ENCODE data around the gene BMI1. TPM values are rescaled to one million over a fixed set of nuclear protein-coding genes. Genes with fewer than 3 reads are reported as not detected.
A peak's percentile ranks its signal among the peaks of the same experiment; 100 is the strongest.

The BMI1 gene
- total and polyA plus RNA-seq, 4 donors: 13.2 to 28.7 (median 19.5) TPM

DNA sequence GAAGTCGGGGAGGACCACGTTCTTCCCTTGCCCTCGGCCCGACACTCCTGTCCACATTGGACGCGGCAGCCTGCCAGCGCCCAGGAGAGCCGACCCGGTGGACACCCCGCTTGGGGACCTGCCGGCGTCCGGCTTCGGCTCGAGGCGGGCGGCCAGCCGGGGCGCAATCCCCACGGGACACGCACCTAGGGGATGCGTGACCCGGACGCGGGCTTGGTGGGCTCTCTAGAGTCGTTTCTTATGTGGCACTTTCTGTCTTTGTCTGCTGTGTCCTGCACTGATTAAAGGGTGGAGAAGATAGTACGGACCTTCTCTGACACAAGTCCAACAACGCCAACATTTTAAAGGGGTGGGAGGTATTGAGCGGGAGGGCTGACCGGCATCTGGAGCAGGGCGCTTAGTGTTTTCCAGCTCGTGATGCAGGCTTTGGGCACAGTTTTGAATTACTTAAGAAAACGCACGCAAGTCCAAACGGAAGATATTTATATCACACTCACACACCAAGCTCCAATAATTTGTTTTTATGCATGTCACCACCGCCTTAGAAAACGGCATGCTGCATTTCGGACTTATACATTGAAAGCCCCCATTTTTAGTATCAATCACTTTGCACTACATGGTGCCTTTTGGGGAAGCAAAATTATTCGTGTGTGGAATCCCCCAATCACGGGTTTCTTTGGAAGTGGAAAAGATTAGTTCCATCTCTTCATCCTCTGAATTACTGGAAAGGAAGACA lies 20.5 kb downstream of the BMI1 start:
- WGBS: 3% methylated on average over 40 of the region's 40 CpGs
- TF ChIP-seq RXRA (IDR thresholded peaks at IDR 0.05) (no peak), TAF1 (conservative IDR thresholded peaks at IDR 0.05) (no peak), JUND (IDR thresholded peaks at IDR 0.05) (no peak), GABPA (IDR thresholded peaks at IDR 0.05 in 1 of 2, conservative IDR thresholded peaks at IDR 0.05 in 1 of 2) (no peak), YY1 (IDR thresholded peaks at IDR 0.05) (no peak), SP1 (IDR thresholded peaks at IDR 0.05) (no peak), HNF4A (conservative IDR thresholded peaks at IDR 0.05) (no peak), RAD21 (IDR thresholded peaks at IDR 0.05) (no peak), FOXA2 (IDR thresholded peaks at IDR 0.05) (no peak), HNF4G (IDR thresholded peaks at IDR 0.05) (no peak), FOXA1 (IDR thresholded peaks at IDR 0.05) (no peak), EGR1 (IDR thresholded peaks at IDR 0.05; ENCODE audit: low read depth in 2 of 2) (no peak)
- TF ChIP-seq, protein P1, sequence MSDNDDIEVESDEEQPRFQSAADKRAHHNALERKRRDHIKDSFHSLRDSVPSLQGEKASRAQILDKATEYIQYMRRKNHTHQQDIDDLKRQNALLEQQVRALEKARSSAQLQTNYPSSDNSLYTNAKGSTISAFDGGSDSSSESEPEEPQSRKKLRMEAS (IDR thresholded peaks at IDR 0.05): no peak
- TF ChIP-seq, protein P2, sequence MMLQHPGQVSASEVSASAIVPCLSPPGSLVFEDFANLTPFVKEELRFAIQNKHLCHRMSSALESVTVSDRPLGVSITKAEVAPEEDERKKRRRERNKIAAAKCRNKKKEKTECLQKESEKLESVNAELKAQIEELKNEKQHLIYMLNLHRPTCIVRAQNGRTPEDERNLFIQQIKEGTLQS (IDR thresholded peaks at IDR 0.05): no peak
- TF ChIP-seq, protein P3, sequence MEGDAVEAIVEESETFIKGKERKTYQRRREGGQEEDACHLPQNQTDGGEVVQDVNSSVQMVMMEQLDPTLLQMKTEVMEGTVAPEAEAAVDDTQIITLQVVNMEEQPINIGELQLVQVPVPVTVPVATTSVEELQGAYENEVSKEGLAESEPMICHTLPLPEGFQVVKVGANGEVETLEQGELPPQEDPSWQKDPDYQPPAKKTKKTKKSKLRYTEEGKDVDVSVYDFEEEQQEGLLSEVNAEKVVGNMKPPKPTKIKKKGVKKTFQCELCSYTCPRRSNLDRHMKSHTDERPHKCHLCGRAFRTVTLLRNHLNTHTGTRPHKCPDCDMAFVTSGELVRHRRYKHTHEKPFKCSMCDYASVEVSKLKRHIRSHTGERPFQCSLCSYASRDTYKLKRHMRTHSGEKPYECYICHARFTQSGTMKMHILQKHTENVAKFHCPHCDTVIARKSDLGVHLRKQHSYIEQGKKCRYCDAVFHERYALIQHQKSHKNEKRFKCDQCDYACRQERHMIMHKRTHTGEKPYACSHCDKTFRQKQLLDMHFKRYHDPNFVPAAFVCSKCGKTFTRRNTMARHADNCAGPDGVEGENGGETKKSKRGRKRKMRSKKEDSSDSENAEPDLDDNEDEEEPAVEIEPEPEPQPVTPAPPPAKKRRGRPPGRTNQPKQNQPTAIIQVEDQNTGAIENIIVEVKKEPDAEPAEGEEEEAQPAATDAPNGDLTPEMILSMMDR (IDR thresholded peaks at IDR 0.05; ENCODE audit: low read depth, low read length, missing input control): no peak
- TF ChIP-seq, protein P4, sequence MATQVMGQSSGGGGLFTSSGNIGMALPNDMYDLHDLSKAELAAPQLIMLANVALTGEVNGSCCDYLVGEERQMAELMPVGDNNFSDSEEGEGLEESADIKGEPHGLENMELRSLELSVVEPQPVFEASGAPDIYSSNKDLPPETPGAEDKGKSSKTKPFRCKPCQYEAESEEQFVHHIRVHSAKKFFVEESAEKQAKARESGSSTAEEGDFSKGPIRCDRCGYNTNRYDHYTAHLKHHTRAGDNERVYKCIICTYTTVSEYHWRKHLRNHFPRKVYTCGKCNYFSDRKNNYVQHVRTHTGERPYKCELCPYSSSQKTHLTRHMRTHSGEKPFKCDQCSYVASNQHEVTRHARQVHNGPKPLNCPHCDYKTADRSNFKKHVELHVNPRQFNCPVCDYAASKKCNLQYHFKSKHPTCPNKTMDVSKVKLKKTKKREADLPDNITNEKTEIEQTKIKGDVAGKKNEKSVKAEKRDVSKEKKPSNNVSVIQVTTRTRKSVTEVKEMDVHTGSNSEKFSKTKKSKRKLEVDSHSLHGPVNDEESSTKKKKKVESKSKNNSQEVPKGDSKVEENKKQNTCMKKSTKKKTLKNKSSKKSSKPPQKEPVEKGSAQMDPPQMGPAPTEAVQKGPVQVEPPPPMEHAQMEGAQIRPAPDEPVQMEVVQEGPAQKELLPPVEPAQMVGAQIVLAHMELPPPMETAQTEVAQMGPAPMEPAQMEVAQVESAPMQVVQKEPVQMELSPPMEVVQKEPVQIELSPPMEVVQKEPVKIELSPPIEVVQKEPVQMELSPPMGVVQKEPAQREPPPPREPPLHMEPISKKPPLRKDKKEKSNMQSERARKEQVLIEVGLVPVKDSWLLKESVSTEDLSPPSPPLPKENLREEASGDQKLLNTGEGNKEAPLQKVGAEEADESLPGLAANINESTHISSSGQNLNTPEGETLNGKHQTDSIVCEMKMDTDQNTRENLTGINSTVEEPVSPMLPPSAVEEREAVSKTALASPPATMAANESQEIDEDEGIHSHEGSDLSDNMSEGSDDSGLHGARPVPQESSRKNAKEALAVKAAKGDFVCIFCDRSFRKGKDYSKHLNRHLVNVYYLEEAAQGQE (IDR thresholded peaks at IDR 0.05): no peak
- no peaks in the 10 kb centered on the region for H3K36me3 ChIP-seq (ENCODE audit: control insufficient read depth in 4 of 4, insufficient read depth in 3 of 4, low read depth in 1 of 4, low read length in 3 of 4)
- H3K4me1 ChIP-seq (ENCODE audit: control insufficient read depth in 4 of 4, insufficient read depth in 4 of 4, low read length in 3 of 4): peaks cover 4 to 20% (median 10%) of the 10 kb centered on the region in 4 donors
- H3K27me3 ChIP-seq (ENCODE audit: control insufficient read depth in 4 of 4, insufficient read depth in 4 of 4, low read length in 3 of 4): peaks cover 4 to 52% (median 24%) of the 10 kb centered on the region in 4 donors
- peak overlapping the region; percentile 68 to 97 (median 77) for H3K4me3 ChIP-seq (ENCODE audit: low read depth in 1 of 3, low read length in 3 of 3)
- peak overlapping the region; percentile 82 to 94 for H3K27ac ChIP-seq (ENCODE audit: low read depth in 1 of 2, low read length in 2 of 2)
- H3K9me3 ChIP-seq (ENCODE audit: control insufficient read depth in 4 of 4, low read length in 3 of 4): peaks cover 0 to 12% (median 3%) of the 10 kb centered on the region in 4 donors
- DNase-seq (ENCODE audit: low spot score): no peak
- peak overlapping the region; percentile 5 to 52 for H3K9ac ChIP-seq (ENCODE audit: low read depth in 1 of 2, low read length in 2 of 2)

DNA sequence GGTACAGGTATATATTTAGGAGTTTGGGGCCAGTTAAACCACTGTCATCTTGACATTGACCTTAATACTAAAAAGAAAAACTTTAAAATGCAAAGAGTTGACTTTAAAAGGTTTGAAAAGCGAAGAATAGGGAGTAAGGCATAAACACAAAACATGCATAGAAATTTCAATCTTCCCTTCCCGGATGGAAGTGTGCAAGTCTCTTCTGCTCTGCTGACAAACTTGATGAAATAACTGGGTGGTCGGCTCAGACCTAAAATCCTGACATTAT lies 21.0 kb downstream of the BMI1 start:
- Histone ChIP-seq H3K4me3 (ENCODE audit: low read depth in 1 of 3, low read length in 3 of 3) (no peak overlapping the region), H3K27ac (ENCODE audit: low read depth in 1 of 2, low read length in 2 of 2) (no peak overlapping the region), H3K27me3 (ENCODE audit: control insufficient read depth in 4 of 4, insufficient read depth in 4 of 4, low read length in 3 of 4) (peaks cover 4 to 52% (median 22%) of the 10 kb centered on the region in 4 donors), H3K9me3 (ENCODE audit: control insufficient read depth in 4 of 4, low read length in 3 of 4) (peaks cover 0 to 8% (median 3%) of the 10 kb centered on the region in 4 donors), H3K9ac (ENCODE audit: low read depth in 1 of 2, low read length in 2 of 2) (no peak overlapping the region), H3K4me1 (ENCODE audit: control insufficient read depth in 4 of 4, insufficient read depth in 4 of 4, low read length in 3 of 4) (peaks cover 0 to 18% (median 7%) of the 10 kb centered on the region in 4 donors), H3K36me3 (ENCODE audit: control insufficient read depth in 4 of 4, insufficient read depth in 3 of 4, low read depth in 1 of 4, low read length in 3 of 4) (no peaks in the 10 kb centered on the region)
- DNase-seq (ENCODE audit: low spot score): no peak
- WGBS: 46% methylated on average over 3 of the region's 3 CpGs
- TF ChIP-seq, protein P5, sequence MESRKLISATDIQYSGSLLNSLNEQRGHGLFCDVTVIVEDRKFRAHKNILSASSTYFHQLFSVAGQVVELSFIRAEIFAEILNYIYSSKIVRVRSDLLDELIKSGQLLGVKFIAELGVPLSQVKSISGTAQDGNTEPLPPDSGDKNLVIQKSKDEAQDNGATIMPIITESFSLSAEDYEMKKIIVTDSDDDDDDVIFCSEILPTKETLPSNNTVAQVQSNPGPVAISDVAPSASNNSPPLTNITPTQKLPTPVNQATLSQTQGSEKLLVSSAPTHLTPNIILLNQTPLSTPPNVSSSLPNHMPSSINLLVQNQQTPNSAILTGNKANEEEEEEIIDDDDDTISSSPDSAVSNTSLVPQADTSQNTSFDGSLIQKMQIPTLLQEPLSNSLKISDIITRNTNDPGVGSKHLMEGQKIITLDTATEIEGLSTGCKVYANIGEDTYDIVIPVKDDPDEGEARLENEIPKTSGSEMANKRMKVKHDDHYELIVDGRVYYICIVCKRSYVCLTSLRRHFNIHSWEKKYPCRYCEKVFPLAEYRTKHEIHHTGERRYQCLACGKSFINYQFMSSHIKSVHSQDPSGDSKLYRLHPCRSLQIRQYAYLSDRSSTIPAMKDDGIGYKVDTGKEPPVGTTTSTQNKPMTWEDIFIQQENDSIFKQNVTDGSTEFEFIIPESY (IDR thresholded peaks at IDR 0.05): no peak
- TF ChIP-seq EGR1 (IDR thresholded peaks at IDR 0.05; ENCODE audit: low read depth in 2 of 2): no peak
- TF ChIP-seq JUND (IDR thresholded peaks at IDR 0.05): no peak
- no peak for TF ChIP-seq FOXA2 (IDR thresholded peaks at IDR 0.05)
- no peak for TF ChIP-seq YY1 (IDR thresholded peaks at IDR 0.05)
- no peak for TF ChIP-seq RAD21 (IDR thresholded peaks at IDR 0.05)
- TF ChIP-seq, protein P1 (IDR thresholded peaks at IDR 0.05): no peak
- TF ChIP-seq, protein P4 (IDR thresholded peaks at IDR 0.05): no peak
